ENCODE results near the gene SOX6. TPM values are rescaled to one million over a fixed set of nuclear protein-coding genes. Genes with fewer than 3 reads are reported as not detected.

The SOX6 gene
- total RNA-seq, 3 donors from 2014 or later, result 2.0 to 8.0 (median 7.9) TPM

DNA sequence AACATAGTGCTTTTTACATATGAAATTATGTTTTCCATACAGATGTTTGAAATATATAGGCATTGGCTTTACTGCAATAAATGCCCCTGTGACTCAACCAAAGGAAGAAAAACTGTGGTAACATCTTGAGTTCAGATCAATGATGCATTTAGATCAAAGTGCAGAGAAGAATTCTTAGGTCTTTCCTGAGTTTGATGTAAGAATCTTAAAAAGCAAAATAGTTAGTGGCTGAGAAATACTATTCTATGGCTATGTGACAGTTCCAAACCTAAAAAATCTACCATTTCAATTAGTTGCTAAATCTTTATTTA, 93.7 kb downstream of the SOX6 start:
- intact Hi-C loops (cut with DNase I; ENCODE audit: low total_unique reads), result no loop called here
- no peaks in the 10 kb centered on the region for H3K4me1 ChIP-seq
- no peak overlapping the region for H3K4me3 ChIP-seq
- no peaks in the 10 kb centered on the region for H3K36me3 ChIP-seq
- no peaks in the 10 kb centered on the region for H3K9me3 ChIP-seq
- H3K27me3 ChIP-seq, result no peaks in the 10 kb centered on the region
- no peak overlapping the region for H3K27ac ChIP-seq
- TF ChIP-seq POLR2AphosphoS5 (IDR thresholded peaks at IDR 0.05), result no peak
- no peak for TF ChIP-seq CTCF (IDR thresholded peaks at IDR 0.05)
- TF ChIP-seq POLR2A (IDR thresholded peaks at IDR 0.05), result no peak
- DNase-seq (ENCODE audit: low spot score in 2 of 2), result no peak

DNA sequence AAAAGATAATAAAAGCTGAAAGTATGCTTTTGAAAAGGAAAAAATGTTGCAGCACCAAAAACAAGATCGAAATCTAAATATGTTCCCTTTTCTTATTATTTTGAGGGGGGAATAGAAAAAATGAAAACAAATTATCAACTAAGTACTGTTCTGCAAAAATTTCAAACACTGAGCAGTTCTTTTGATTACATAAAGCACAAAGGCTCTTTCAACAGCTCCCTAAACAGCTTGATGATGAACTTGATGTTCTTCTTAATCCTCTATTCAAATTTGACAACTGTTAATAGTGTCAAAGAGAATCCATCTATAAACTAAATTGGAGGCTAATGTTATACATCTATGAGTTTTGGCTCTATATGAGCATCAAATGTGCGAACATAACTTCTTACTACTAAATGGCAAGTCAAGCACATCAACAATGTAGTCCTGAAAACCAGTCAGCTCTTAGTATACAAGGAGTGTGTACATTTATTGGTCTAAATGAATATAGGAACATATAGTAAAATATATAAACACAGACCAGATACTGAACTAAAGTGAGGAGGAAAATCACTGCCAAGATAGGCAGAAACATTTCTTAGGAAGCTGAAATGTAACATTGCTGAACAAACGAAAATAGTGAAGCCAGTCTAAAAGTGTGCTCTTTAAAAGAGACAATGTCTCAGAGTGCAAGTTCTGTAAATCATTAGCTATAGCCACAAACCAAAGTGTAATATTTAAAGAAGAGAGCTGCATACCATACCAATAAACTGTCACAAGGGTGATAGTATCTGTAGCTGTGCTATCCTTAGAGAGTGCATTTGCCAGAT, 94.3 kb downstream of the SOX6 start:
- intact Hi-C loops (cut with DNase I; ENCODE audit: low total_unique reads), result no loop called here
- Histone ChIP-seq H3K27ac (no peak overlapping the region), H3K4me1 (no peaks in the 10 kb centered on the region)

GRCh38 chr11:16252373-16252772, 104.0 kb downstream of the SOX6 start:
- intact Hi-C loops (cut with DNase I; ENCODE audit: low total_unique reads), result no loop called here
- H3K4me1 ChIP-seq, result no peaks in the 10 kb centered on the region
- DNase-seq (ENCODE audit: low spot score in 2 of 2), result no peak
- no peak overlapping the region for H3K4me3 ChIP-seq
- no peaks in the 10 kb centered on the region for H3K9me3 ChIP-seq
- H3K27ac ChIP-seq, result no peak overlapping the region
- no peak for TF ChIP-seq CTCF (IDR thresholded peaks at IDR 0.05)
- H3K36me3 ChIP-seq, result no peaks in the 10 kb centered on the region
- no peaks in the 10 kb centered on the region for H3K27me3 ChIP-seq

More for the DNA sequence above, 94.3 kb downstream of the SOX6 start:
- no peak for TF ChIP-seq POLR2A (IDR thresholded peaks at IDR 0.05)
- TF ChIP-seq POLR2AphosphoS5 (IDR thresholded peaks at IDR 0.05), result no peak
- no peak for TF ChIP-seq CTCF (IDR thresholded peaks at IDR 0.05)
- Histone ChIP-seq H3K36me3 (no peaks in the 10 kb centered on the region), H3K9me3 (no peaks in the 10 kb centered on the region), H3K4me3 (no peak overlapping the region), H3K27me3 (no peaks in the 10 kb centered on the region)
- no peak for DNase-seq (ENCODE audit: low spot score in 2 of 2)

DNA sequence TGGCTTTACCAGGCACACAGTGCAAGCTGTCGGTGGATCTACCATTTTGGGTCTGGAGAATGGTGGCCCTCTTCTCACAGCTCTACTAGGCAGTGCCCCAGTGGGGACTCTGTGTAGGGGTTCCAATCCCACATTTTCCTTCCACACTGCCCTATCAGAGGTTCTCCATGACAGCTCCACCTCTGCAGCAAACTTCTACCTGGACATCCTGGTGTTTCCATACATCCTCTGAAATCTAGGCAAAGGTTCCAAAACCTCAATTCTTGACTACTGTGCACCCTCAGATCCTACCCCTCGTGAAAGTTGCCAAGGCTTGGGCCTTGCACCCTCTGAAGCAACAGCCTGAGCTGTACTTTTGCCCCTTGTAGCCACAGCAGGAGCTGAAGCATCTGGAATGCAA, 108.1 kb downstream of the SOX6 start:
- Histone ChIP-seq H3K9me3 (peaks cover 0 to 8% of the 10 kb centered on the region in 2 donors), H3K4me1 (no peaks in the 10 kb centered on the region), H3K36me3 (no peaks in the 10 kb centered on the region), H3K4me3 (no peak overlapping the region), H3K27me3 (no peaks in the 10 kb centered on the region), H3K27ac (no peak overlapping the region)
- DNase-seq (ENCODE audit: low spot score in 2 of 2), result no peak
- TF ChIP-seq POLR2AphosphoS5 (IDR thresholded peaks at IDR 0.05), result no peak
- TF ChIP-seq CTCF (IDR thresholded peaks at IDR 0.05), result no peak
- TF ChIP-seq POLR2A (IDR thresholded peaks at IDR 0.05), result no peak
- intact Hi-C loops (cut with DNase I; ENCODE audit: low total_unique reads), result no loop called here

DNA sequence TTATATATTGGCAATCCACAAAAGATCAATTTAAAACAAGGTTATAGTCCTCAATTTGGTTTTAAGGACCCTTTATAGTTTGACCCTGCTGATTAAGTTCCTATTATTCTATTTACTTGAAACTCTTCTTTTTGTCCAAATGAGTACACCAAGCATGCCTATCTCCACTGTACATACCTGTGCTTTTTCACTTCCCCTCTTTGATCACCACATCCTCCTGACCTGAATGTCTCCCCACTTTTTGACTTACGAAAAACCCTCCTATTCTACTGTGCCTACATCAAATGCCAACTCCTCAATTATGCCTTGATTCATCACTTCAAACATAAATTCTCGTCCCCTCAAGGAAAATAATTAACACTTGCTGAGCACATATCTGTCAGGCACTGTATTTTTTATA, 113.5 kb downstream of the SOX6 start:
- Histone ChIP-seq H3K36me3 (no peaks in the 10 kb centered on the region), H3K4me3 (no peak overlapping the region), H3K27ac (no peak overlapping the region), H3K4me1 (no peaks in the 10 kb centered on the region), H3K27me3 (no peaks in the 10 kb centered on the region), H3K9me3 (peaks cover 0 to 8% of the 10 kb centered on the region in 2 donors)
- no peak for DNase-seq (ENCODE audit: low spot score in 2 of 2)
- TF ChIP-seq POLR2AphosphoS5 (IDR thresholded peaks at IDR 0.05) (no peak), CTCF (IDR thresholded peaks at IDR 0.05) (no peak), POLR2A (IDR thresholded peaks at IDR 0.05) (no peak)
- intact Hi-C loops (cut with DNase I; ENCODE audit: low total_unique reads), result no loop called here
